ENCODE results near the gene FSTL3. TPM values are rescaled to one million over a fixed set of nuclear protein-coding genes. Genes with fewer than 3 reads are reported as not detected.
"Not testable (repeated sequence)": the region's sequence is repeated elsewhere in the genome, so short reads cannot be mapped to it uniquely, and the experiment has no call there.

The FSTL3 gene
- polyA plus RNA-seq, 4 donors, result 17.2 to 19.7 (median 19.4) TPM

GRCh38 chr19:680287-681028 is 4.3 kb downstream of the FSTL3 start:
- peak; percentile 79 to 93 (median 90) for DNase-seq (ENCODE audit: low read depth in 4 of 4, low spot score in 2 of 4)

DNA sequence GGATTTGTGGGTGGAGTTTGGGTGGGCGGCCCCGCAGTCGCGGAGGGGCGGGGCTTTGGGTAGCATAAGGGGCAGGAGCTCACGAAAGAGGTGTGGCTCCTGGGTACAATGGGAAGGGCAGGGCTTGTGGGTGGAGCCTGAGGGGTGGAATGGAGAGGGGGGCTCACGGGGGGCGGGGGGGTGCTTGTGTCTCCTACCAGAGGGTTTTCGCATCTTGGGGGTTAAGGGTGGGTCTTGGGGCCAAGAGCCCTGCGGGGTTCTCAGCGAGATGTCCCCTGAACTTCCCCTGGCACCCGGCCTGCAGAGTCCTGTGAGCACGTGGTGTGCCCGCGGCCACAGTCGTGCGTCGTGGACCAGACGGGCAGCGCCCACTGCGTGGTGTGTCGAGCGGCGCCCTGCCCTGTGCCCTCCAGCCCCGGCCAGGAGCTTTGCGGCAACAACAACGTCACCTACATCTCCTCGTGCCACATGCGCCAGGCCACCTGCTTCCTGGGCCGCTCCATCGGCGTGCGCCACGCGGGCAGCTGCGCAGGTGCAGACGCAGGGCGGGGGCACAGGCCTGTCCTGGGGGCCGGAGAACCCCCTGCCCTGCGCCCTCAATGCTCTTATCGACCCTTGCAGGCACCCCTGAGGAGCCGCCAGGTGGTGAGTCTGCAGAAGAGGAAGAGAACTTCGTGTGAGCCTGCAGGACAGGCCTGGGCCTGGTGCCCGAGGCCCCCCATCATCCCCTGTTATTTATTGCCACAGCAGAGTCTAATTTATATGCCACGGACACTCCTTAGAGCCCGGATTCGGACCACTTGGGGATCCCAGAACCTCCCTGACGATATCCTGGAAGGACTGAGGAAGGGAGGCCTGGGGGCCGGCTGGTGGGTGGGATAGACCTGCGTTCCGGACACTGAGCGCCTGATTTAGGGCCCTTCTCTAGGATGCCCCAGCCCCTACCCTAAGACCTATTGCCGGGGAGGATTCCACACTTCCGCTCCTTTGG is 5.1 kb downstream of the FSTL3 start:
- no peak for DNase-seq (ENCODE audit: low read depth in 4 of 4, low spot score in 2 of 4)

GRCh38 chr19:682678-683320 is 6.6 kb downstream of the FSTL3 start:
- no peak for DNase-seq (ENCODE audit: low read depth in 4 of 4, low spot score in 2 of 4)

- no peak for DNase-seq (ENCODE audit: low read depth in 4 of 4, low spot score in 2 of 4)
These were observed 9.3 kb downstream of the FSTL3 start for GRCh38 chr19:685454-685931.

GRCh38 chr19:686589-687297 is 10.6 kb downstream of the FSTL3 start:
- no peak for DNase-seq (ENCODE audit: low read depth in 4 of 4, low spot score in 2 of 4)

GRCh38 chr19:687569-688166 is 11.5 kb downstream of the FSTL3 start:
- DNase-seq (ENCODE audit: low read depth in 4 of 4, low spot score in 2 of 4), result no peak

DNA sequence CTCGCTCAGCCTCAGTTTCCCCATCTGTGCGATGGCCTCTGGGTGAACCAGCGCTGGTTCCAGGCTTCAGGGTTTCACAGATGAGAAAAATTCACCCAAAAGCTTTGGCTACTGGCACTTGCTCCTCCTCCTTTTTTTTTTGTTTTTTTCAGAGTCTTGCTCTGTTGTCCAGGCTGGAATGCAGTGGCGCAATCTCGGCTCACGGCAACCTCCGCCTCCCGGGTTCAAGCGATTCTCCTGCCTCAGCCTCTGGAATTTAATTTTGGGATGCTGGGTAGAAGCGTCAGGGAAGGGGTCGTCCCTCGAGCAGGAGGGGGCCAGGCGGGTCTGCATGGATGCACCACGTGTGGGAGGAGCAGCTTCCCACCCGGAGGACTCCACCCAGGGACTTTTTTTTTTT is 12.0 kb downstream of the FSTL3 start:
- no peak for DNase-seq (ENCODE audit: low read depth in 4 of 4, low spot score in 2 of 4)

DNA sequence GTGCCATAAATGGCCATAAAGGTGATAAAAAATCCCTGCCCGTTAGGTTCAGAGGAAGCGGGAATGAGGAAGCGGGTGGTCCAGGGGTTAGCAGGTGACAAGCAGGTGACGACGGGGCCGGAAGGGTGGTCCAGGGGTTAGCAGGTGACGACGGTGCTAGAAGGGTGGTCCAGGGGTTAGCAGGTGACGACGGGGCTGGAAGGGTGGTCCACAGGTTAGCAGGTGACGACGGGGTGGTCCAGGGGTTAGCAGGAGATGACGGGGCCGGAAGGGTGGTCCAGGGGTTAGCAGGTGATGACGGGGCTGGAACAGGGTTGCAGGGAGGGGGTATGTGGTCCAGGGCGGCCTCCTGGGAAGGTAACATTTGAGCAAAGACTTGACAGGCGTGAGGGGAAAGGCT is 12.8 kb downstream of the FSTL3 start:
- DNase-seq (ENCODE audit: low read depth in 4 of 4, low spot score in 2 of 4), result no peak

DNA sequence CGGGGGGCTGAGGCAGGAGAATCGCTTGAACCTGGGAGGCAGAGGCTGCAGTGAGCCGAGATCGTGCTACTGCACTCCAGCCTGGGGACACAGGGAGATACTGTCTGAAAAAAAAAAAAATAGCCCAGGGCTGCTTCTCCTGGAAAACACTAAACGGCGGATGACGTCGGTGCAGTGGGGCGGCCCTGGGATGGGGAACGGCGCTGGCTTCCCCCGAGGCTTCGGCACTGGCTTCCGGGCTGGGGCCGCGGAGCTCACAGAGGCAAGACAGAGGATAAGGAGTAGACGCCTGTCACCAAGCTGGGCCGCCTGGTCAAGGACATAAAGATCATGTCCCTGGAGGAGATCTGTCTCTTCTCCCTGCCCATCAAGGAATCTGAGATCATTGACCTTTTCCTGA is 14.0 kb downstream of the FSTL3 start:
- no peak for DNase-seq (ENCODE audit: low read depth in 4 of 4, low spot score in 2 of 4)

GRCh38 chr19:694481-695351 is 18.5 kb downstream of the FSTL3 start:
- DNase-seq (ENCODE audit: low read depth in 4 of 4, low spot score in 2 of 4), result no peak

DNA sequence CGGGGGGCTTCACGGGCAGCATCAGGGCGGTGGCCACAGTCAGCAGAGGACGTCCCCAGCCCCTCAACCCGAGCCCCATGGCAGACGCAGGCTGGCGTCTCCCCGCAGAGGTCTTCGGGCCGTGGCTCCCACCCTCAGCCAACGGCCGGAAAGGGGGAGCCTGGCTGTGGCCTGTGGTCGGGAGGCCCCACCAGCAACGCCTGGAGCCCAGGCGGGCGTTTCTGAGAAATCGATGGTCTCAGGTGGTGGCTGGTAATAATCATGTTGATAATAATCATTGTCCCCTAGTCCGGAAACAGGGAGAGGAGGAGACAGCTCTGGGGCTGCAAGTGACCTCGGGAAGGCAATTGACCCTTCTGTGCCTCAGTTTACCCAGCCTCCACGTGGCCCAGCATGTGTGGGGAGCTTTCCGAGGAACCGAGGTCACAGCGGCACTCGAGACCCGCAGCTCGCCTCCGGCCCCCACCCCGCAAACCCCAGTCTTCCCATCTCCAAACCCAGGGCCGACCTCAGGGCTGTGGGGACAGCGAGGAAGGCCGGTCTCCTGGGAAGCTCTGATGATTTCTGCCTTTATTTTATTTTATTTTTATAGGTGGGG is 19.3 kb downstream of the FSTL3 start, which contains the start of gene PRSS57:
Gene PRSS57, minus strand, starts transcription at position 101 of the 598 bp plus-strand sequence. Its CDS starts 22 bp downstream, at position 79.
- DNase-seq (ENCODE audit: low read depth in 4 of 4, low spot score in 2 of 4), result no peak

- DNase-seq (ENCODE audit: low read depth in 4 of 4, low spot score in 2 of 4), result not testable (repeated sequence)
These were observed 22.3 kb downstream of the FSTL3 start for GRCh38 chr19:698529-698928.

DNA sequence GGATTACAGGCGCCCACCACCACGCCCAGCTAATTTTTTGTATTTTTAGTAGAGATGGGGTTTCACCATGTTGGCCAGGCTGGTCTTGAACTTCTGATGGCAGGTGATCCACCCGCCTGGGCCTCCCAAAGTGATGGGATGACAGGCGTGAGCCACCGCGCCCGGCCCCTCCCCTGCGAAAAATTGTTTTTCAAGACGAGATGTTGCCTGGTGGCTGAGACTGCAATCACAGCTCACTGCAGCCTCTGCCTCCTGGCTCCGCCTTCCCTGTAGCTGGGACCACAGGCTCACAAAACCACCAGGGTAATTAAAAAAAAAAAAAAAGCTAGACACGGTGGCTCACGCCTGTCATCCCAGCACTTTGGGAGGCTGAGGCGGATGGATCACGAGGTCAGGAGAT is 23.7 kb downstream of the FSTL3 start:
- DNase-seq (ENCODE audit: low read depth in 4 of 4, low spot score in 2 of 4), result not testable (repeated sequence)

GRCh38 chr19:702847-703246 is 26.7 kb downstream of the FSTL3 start:
- DNase-seq (ENCODE audit: low read depth in 4 of 4, low spot score in 2 of 4), result not testable (repeated sequence)

DNA sequence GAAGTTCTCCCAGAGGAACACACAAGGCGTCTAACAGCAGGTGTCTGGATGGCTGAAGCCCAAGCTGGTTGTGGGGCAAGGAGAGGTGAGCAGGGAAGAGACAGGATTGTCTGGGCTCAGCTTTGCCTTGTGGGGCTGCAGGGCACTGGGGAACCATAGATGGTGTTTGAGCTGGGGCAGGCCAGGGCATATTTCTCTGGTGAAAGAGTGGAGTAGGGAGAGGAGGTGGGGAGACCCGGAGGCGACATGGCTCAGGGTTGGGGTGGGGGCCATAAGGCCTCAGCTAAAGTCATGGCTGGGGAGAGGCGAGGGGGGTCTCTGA is 27.1 kb downstream of the FSTL3 start:
- DNase-seq (ENCODE audit: low read depth in 4 of 4, low spot score in 2 of 4), result no peak

DNA sequence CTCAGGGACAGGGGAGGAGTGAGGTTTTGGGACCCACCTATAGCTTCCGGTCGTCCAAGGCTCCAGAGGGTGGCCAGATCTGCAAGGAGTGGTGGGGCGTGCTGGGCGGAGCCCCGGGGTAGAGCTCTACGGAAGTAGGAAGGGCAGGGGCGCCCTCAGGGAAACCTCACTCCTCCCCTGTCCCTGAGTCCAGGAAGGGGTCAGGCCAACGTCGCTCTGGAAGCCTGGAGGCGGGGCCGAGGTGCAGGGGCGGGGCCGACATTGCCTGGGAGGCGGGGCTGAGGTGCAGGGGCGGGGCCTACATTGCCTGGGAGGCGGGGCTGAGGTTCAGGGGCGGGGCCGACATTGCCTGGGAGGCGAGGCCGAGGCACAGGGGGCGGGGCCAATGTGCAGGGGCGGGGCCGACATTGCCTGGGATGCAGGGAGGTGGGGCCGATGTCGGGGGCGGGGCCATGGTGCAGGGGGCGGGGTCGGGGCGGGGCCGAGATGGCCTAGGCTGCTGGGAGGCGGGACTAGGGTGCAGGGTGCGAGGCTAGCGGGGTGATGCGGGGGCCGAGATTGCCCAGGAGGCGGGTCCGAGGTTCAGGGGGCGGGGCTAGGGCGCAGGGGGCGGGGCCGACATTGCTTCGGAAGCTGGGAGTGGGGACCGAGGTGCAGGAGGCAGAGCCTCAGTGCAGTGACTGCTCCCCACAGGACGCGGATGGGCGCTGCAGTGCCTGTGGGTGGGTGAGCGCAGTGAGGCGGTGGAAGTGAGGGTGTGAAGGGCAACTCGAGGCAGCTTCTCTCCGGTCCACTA is 27.7 kb downstream of the FSTL3 start:
- no peak for DNase-seq (ENCODE audit: low read depth in 4 of 4, low spot score in 2 of 4)

DNA sequence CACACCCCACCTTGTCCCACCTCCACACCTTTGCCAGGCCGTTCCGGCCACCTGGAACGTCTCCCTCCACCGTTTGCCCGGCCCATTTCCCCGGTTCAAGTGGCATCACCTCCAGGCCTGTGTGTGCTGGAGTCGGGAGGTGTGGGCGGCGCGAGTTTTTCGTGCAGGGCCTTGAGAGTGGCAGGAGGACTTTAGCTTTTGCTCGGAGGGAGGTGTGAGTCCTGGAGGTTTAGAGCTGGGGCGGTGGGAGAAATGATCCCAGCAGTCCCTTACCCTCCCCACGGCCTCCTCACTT is 28.2 kb downstream of the FSTL3 start:
- DNase-seq (ENCODE audit: low read depth in 4 of 4, low spot score in 2 of 4), result no peak
